A549 (cell line): ENCODE data around the gene DIS3L2.

Experiments
- CHD2 ChIP-seq: fragments of 150-350 bp; IDR thresholded peaks from 2 replicates; pipeline ENCODE4 v1.6.1; 2014; ENCODE audit warnings: low read length; ENCODE audit not compliant: partially characterized antibody
- EP300 ChIP-seq, 2 experiments: fragments of >200 bp; sonication (Bioruptor Twin); formaldehyde crosslinking; IDR thresholded peaks; 2 replicates in 1 of 2; 3 replicates in 1 of 2; pipeline ENCODE4 v1.6.1; 2016 to 2017
- FOXS1 ChIP-seq: fragments of 250-450 bp; sonication (Bioruptor Pico); IDR thresholded peaks from 2 replicates; pipeline ENCODE4 v1.5.0; 2020; ENCODE audit warnings: mild to moderate bottlenecking, moderate library complexity
- HDAC2 ChIP-seq: fragments of 200-600 bp; sonication (generic); IDR thresholded peaks from 2 replicates; pipeline ENCODE4 v1.6.1; 2016
- JUN ChIP-seq, 2 experiments: fragments of >200 bp; sonication (Bioruptor Twin); formaldehyde crosslinking; IDR thresholded peaks; 2 replicates in 1 of 2; 3 replicates in 1 of 2; pipeline ENCODE4 v1.6.1; 2016 to 2017
- JUNB ChIP-seq: fragments of >200 bp; sonication (Bioruptor Twin); formaldehyde crosslinking; IDR thresholded peaks from 2 replicates; pipeline ENCODE4 v1.6.1; 2016
- KDM1A ChIP-seq: fragments of 200-600 bp; sonication (generic); IDR thresholded peaks from 2 replicates; pipeline ENCODE4 v1.6.1; 2016; ENCODE audit warnings: low read depth, mild to moderate bottlenecking
- KDM5A ChIP-seq: fragments of 200-600 bp; sonication (generic); IDR thresholded peaks from 2 replicates; pipeline ENCODE4 v1.6.1; 2016; ENCODE audit warnings: antibody characterized with exemption, mild to moderate bottlenecking
- PHF8 ChIP-seq: fragments of 200-600 bp; sonication (generic); IDR thresholded peaks from 2 replicates; pipeline ENCODE4 v1.6.1; 2016; ENCODE audit warnings: low read depth, mild to moderate bottlenecking, antibody characterized with exemption, moderate library complexity, borderline replicate concordance
- POLR2A ChIP-seq: IDR thresholded peaks from 2 replicates; pipeline ENCODE4 v1.6.1; 2012; ENCODE audit warnings: mild to moderate bottlenecking, low read length
- SREBF2 ChIP-seq: fragments of 450-650 bp; IDR thresholded peaks from 2 replicates; pipeline ENCODE4 v1.6.1; 2014; ENCODE audit warnings: mild to moderate bottlenecking, moderate library complexity
- TF ChIP-seq, protein P1 (sequence below): fragments of >200 bp; sonication (Bioruptor Twin); formaldehyde crosslinking; IDR thresholded peaks from 3 replicates; pipeline ENCODE4 v1.5.1; 2016

DNA sequence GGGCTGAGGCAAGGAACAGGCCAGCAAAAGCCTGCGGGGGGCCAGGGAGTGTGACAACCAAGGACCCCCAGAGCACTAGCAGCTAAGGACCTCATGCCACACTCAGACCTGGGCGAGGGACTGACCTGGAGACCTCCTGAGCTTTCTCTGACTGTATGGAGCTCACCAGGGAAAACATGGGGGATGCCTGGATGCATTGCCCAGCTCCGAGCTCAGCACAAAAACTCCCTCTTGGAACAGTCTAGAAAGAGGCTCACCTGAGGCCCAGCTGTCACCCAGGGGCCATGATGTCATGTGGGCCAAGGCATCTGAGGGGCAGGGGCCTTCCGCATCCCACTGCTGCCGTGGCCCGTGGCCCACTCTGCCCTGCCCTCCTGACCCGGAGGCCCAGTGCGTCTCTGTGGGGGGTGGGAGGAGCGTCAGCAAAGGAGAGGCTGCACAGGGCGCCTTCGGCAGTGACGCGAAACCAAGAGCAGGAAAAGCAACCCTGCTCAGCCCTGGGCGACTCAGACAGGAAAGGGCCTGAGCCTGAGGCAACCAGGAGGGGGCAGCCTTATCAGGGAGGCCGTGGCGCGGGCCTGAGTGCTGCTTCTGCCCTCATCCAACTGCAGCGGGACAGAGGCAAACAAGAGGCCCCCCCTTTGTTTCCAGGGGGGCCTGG lies 359.8 kb downstream of the DIS3L2 start:
- TF ChIP-seq, protein P1, sequence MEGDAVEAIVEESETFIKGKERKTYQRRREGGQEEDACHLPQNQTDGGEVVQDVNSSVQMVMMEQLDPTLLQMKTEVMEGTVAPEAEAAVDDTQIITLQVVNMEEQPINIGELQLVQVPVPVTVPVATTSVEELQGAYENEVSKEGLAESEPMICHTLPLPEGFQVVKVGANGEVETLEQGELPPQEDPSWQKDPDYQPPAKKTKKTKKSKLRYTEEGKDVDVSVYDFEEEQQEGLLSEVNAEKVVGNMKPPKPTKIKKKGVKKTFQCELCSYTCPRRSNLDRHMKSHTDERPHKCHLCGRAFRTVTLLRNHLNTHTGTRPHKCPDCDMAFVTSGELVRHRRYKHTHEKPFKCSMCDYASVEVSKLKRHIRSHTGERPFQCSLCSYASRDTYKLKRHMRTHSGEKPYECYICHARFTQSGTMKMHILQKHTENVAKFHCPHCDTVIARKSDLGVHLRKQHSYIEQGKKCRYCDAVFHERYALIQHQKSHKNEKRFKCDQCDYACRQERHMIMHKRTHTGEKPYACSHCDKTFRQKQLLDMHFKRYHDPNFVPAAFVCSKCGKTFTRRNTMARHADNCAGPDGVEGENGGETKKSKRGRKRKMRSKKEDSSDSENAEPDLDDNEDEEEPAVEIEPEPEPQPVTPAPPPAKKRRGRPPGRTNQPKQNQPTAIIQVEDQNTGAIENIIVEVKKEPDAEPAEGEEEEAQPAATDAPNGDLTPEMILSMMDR = 0 out of 3 replicates have a peak, but pooled peaks have one; percentile 6
- TF ChIP-seq FOXS1 (CRISPR knock-in tag) (no peak), KDM1A (no peak), SREBF2 (no peak), PHF8 (no peak), POLR2A (no peak), CHD2 (no peak), JUNB (no peak), HDAC2 (no peak), JUN (IDR thresholded peaks at IDR 0.05) (no peak), EP300 (IDR thresholded peaks at IDR 0.05) (no peak), KDM5A (no peak)
